GM12801 (cell line): ENCODE data around the gene VEGFA.

Experiments used
- CTCF ChIP-seq: IDR thresholded peaks from one replicate; pipeline ENCODE4 v1.5.1; 2011; ENCODE audit warnings: control low read depth; ENCODE audit not compliant: insufficient read length; ENCODE audit errors: extremely low read depth

The VEGFA gene

GRCh38 chr6:43725643-43726580 is 44.1 kb upstream of the VEGFA start:
- TF ChIP-seq CTCF, result no peak

GRCh38 chr6:43727634-43728033 is 42.4 kb upstream of the VEGFA start:
- TF ChIP-seq CTCF, result no peak

- no peak for TF ChIP-seq CTCF
Measured at GRCh38 chr6:43728586-43728985, 41.4 kb upstream of the VEGFA start.

- no peak for TF ChIP-seq CTCF
Measured at GRCh38 chr6:43729537-43729936, 40.5 kb upstream of the VEGFA start.

- TF ChIP-seq CTCF, result no peak
Measured at GRCh38 chr6:43730634-43731033, 39.4 kb upstream of the VEGFA start.

GRCh38 chr6:43733471-43734293 is 36.3 kb upstream of the VEGFA start:
- no peak for TF ChIP-seq CTCF

GRCh38 chr6:43734294-43734665 is 35.7 kb upstream of the VEGFA start:
- TF ChIP-seq CTCF, result no peak
